GM18951 (cell line): ENCODE data around the gene LDLRAD4.

ENCODE experiments used
- POLR2A ChIP-seq: IDR thresholded peaks from 4 replicates; pipeline ENCODE4 v1.6.1; 2011; ENCODE audit warnings: mild to moderate bottlenecking; ENCODE audit not compliant: insufficient read length, insufficient read depth; ENCODE audit errors: extremely low read depth
- in situ Hi-C: fragments of 300-500 bp; cut with MboI; formaldehyde crosslinking; loops from one replicate; pipeline ENCODE4 v1.12.0; 2022; ENCODE audit warnings: low sequenced_read_pairs, mixed read lengths, inconsistent platforms; ENCODE audit not compliant: unreplicated experiment

Gene LDLRAD4

DNA sequence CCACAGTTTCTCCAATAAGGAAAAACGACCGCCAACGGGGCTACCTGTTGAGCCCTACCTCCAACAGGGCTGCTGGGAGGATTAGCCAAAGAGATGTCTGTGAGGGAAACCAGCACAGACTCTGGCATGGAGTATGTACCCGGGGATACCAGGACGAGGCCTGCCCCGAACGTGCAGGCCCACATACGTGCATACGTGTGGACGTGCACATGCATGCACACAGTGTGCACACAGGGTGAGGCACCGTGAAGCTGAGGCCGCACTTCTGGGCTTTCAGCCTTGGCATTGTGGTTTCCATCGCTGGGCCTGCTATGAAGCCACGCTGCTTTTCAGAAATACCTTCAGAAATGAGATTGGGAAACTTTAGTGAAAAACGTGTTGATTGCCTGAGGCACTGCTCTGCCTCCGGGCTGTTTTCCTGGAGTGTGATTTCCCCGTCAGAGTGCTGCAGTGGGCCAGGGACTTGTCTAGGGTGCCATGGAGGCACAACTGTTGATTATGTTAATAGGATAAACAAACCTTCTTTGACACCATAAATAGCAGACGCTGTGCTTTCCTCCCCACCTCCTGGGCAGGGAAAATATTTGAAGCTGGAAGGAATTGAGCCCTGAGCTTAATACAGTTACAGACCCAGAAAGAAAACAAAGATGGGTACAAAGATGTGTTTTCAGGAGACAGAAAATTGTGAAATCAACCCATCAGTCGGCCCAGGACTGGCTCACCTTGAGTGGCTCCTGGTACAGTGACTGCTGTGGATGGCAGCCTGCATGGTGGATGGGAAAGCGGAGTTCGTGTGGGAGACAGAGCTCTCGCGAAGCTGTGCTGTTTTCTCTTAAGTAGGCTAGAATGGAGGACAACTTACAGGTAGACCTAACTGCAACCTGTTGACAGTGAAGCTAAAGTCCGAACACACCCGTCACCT is 325.5 kb downstream of the LDLRAD4 start:
- in situ Hi-C loops: no loop called here
- TF ChIP-seq POLR2A: no peak

DNA sequence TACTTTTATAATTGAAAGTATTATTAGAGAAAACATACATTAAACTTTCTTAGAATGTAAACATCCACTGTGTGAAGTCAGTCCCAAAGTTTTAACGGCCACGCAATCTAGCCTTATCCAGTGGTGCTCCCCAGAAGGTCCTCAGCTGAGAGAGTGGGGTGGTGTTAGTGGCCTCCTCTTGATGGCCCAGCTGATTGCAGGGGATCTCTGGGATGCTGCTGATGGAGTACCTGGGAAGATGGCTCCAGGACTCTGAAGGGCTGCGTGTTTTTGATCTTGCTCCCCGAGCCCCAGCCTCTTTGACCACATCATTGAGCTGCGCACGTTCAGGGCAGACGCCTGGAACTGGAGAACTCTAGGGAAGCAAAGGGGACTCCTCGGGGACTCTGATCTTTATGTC is 326.4 kb downstream of the LDLRAD4 start:
- TF ChIP-seq POLR2A: no peak
- in situ Hi-C loops: no loop called here

GRCh38 chr18:13545514-13545913 is 327.0 kb downstream of the LDLRAD4 start:
- TF ChIP-seq POLR2A: no peak
- in situ Hi-C loops: no loop called here

- TF ChIP-seq POLR2A: no peak
- in situ Hi-C loops: no loop called here
These were observed 327.4 kb downstream of the LDLRAD4 start for GRCh38 chr18:13545955-13546354.

- no peak for TF ChIP-seq POLR2A
- in situ Hi-C loops: no loop called here
These were observed 328.1 kb downstream of the LDLRAD4 start for GRCh38 chr18:13546638-13547037.

DNA sequence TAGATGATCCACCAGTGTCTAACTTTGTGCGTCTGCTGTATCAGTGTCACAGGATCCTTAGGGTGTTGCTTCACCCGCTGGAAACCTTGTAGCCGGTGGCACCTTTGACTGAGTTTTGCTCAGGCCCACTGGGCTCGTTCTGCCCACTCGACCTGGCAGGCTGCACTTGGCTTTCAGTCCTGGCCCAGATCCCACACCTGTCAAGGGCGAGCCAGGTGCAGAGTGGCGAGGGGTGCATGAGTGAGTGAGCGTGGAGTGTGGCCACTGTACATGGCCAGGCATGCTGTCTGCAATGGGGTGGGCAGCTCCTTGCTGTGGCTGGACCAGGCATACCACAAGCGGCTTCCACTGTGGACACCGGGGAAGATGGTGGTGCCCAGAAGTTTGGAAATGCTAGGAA is 328.8 kb downstream of the LDLRAD4 start:
- in situ Hi-C loops: no loop called here
- TF ChIP-seq POLR2A: no peak

DNA sequence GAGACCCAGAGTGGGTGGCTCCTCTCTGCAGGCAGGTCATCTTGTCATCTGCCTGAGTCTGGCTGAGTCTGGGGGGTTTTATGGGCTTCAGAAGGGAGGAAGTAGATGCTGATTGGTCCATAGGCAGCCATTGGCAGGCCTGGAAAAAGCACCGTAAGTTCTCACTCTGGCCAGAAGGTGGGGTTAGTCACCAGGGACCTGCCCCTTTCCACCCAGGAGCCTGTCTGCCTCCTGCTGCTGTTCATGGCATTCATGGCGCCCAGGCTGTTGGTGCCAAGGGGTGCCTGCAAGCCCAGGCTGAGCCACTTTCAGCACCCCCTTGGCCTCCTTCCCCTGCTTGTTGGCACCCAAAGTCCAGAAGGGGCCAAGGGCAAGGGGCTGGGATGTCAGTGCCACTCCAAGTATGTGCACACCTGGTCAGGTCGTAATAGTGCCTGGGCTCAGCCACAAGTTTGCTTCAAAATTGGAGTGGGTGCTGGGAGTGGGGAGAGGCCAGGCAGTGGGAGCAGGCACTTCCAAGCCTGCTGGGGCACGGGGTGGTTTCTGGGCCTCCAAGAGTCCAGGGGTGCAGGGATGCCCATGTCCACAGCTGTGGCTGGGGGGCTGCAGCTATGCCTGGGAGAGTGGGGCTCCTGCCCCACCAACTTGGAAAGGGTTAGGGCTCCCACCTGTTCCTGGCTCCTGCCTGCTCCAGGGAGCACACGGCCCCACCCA is 329.7 kb downstream of the LDLRAD4 start:
- in situ Hi-C loops: no loop called here

DNA sequence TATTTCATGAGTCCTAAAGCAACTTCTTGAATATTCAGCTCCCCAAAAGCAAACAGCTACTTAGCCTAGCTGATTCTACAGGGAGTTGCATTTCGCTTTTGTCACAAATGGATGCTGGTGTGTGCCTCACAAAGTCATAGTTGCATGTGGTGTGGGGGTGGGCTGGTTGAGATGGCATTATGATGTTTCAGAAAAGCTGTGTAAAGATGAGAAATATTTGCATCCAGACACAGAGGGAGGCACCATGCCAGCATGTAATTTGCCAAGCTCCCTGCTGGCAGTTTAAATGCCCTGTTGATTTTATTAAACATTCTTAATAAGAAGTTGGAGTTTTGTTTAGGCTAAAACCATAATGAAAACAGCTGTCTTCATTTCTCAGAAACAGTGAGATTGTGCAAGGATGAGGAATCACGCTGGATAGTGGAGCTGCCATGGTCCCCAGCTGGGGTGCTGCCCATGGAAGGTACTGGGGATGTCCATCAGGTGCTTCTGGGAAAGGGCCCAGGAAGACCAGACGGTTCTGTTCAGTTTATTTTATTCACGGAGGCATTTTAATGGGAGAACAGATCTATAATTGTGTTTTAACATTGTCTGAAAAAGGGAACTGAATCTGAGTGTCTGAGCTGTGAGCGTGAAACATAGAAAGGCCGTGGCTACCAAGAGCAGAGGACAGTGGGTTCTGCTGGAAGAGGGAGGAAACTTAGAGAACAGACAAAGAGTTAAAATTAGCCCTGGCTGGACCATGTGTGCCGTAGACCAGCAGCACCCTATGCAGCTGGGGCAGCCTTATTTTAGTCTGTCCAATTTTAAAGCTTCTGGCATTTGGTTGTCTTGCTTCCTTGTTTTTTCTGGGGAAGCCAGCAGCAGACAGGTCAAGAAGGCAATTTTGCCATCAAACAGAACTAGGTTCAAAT is 330.7 kb downstream of the LDLRAD4 start:
- in situ Hi-C loops: no loop called here
- TF ChIP-seq POLR2A: no peak

More for the DNA sequence above, 329.7 kb downstream of the LDLRAD4 start:
- no peak for TF ChIP-seq POLR2A

DNA sequence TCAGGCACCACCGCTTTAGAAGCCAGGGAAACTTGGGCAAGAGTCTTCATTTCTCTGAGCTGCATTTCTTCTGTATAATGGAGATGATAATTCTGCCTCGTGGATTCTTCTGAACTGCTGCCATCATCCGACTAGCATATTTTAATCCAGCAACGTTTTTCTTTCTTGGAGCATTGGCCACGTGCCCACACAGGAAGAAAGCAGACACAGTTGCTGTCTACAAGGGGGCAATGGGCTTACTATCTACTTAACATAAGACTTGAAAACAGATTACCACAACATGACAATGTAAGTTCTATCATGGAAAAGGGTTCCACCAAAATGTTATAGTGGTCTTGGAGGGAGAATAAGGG is 331.3 kb downstream of the LDLRAD4 start:
- in situ Hi-C loops: no loop called here

DNA sequence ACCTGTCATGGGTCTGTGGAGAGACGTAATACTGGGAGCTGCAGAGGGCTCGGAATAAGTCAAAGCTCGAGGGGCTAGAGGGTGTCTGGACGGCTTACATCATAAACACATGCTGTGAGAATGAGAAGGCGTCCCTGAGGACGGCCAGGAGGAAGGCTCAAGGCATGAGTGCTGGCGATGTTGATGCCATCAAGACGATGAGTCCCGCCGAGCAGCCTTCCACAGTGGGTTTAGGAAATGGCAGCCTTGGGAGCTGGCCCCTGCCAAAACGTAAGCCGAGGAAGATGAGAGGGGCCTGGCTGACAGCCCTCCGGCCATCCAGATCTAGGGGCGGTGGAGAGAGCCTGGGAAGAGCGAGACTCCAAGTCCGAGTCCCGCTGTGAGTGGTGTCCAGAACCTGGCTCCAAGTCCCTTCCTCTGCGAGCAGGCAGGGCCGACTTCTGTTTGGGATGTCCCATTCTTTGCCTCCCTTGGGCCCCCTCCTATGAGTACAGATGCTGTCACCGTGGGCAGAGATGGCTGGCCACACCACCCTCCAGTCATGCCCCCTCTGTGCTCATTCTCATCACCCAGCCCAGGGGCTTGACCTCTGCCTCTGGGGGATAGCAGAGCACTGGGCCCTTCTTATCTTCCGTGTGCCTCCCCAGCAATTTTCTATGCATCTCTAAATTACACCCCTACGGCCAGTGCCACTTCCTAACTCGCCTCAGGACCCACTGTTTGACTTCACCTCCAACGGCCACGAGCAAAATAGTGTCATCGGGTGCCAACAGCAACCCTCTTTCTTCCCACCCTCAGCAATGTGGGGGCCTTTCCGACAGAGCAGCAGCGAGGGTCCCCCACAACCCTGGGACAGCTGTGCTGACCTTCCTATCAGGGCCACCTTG is 332.1 kb downstream of the LDLRAD4 start:
- in situ Hi-C loops: no loop called here
- TF ChIP-seq POLR2A: no peak

More for the DNA sequence above, 331.3 kb downstream of the LDLRAD4 start:
- TF ChIP-seq POLR2A: no peak

GRCh38 chr18:13551305-13551603 is 332.7 kb downstream of the LDLRAD4 start:
- in situ Hi-C loops: no loop called here
- TF ChIP-seq POLR2A: no peak

GRCh38 chr18:13551841-13552733 is 333.5 kb downstream of the LDLRAD4 start:
- TF ChIP-seq POLR2A: no peak
- in situ Hi-C loops: no loop called here

GRCh38 chr18:13553449-13553848 is 334.9 kb downstream of the LDLRAD4 start:
- TF ChIP-seq POLR2A: no peak
- in situ Hi-C loops: no loop called here
